ENCODE measurements around the gene PPP1R12A. TPM values are rescaled to one million over a fixed set of nuclear protein-coding genes. Genes with fewer than 3 reads are reported as not detected.

Gene PPP1R12A
- total RNA-seq, 1 experiment from 2014 or later = 69.9 TPM

DNA sequence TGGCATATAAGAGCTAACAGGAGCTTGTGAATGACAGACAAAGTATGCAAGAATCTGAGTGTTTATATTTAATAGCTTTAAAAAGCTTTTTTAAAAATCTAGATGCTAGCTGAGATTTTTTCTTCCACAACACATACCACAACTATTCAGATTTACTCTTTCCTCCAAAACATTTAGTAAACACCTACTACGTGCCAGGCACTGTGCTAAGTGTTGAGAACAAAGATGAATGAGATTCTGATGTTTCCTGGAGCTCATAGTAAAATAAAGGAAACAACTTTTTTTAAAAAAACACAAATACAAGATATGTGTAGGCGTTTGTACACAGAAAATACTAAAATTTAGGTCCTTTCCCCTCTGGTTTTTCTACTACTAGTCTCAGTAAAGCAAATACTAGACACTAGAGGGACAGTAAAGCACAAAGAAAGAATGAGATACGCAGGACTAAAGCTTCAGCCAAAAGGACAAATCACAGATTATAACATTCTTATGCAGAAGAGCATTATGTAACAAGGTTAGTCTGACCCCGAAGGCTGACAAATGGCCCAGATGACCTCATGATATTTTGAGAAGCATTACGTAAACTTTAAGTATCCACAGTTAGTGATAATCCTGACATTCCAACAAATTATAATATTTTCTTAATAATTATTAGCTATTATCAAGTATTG is 165.6 kb downstream of the PPP1R12A start:
- 0 out of 2 replicates have a peak, but pooled peaks cover 7% of the 10 kb centered on the region for H3F3A ChIP-seq (ENCODE audit: insufficient read depth, low read depth)
- no peaks in the 10 kb centered on the region for H3K36me3 ChIP-seq (ENCODE audit: low read depth)
- no peak overlapping the region for H3K27ac ChIP-seq
- no peaks in the 10 kb centered on the region for H3K9me2 ChIP-seq (ENCODE audit: insufficient read depth)
- H4K20me1 ChIP-seq (ENCODE audit: insufficient read depth) = no peaks in the 10 kb centered on the region
- no peaks in the 10 kb centered on the region for H3K27me3 ChIP-seq (ENCODE audit: insufficient read depth, low read depth)
- no peak overlapping the region for H3K4me2 ChIP-seq
- H3K79me2 ChIP-seq (ENCODE audit: low read depth) = no peaks in the 10 kb centered on the region
- BruUV-seq (replicated peaks) = no TSS peak
- no peak for DNase-seq
- ChIA-PET POLR2A (ENCODE audit: unreplicated experiment) (no interaction called here), CTCF (no interaction called here)
- H3K4me1 ChIP-seq (replicated peaks; ENCODE audit: insufficient read depth) = no peaks in the 10 kb centered on the region
- intact Hi-C loops (cut with micrococcal nuclease; ENCODE audit: unreplicated experiment) = no loop called here
- TF ChIP-seq, protein P1, sequence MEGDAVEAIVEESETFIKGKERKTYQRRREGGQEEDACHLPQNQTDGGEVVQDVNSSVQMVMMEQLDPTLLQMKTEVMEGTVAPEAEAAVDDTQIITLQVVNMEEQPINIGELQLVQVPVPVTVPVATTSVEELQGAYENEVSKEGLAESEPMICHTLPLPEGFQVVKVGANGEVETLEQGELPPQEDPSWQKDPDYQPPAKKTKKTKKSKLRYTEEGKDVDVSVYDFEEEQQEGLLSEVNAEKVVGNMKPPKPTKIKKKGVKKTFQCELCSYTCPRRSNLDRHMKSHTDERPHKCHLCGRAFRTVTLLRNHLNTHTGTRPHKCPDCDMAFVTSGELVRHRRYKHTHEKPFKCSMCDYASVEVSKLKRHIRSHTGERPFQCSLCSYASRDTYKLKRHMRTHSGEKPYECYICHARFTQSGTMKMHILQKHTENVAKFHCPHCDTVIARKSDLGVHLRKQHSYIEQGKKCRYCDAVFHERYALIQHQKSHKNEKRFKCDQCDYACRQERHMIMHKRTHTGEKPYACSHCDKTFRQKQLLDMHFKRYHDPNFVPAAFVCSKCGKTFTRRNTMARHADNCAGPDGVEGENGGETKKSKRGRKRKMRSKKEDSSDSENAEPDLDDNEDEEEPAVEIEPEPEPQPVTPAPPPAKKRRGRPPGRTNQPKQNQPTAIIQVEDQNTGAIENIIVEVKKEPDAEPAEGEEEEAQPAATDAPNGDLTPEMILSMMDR (conservative IDR thresholded peaks at IDR 0.05) = no peak
- TF ChIP-seq EZH2 (IDR thresholded peaks at IDR 0.05; ENCODE audit: low read depth) = no peak
- H3K9me3 ChIP-seq (ENCODE audit: insufficient read depth, low read depth) = no peaks in the 10 kb centered on the region
- no peak overlapping the region for H2AFZ ChIP-seq
- no peak overlapping the region for H3K4me3 ChIP-seq

DNA sequence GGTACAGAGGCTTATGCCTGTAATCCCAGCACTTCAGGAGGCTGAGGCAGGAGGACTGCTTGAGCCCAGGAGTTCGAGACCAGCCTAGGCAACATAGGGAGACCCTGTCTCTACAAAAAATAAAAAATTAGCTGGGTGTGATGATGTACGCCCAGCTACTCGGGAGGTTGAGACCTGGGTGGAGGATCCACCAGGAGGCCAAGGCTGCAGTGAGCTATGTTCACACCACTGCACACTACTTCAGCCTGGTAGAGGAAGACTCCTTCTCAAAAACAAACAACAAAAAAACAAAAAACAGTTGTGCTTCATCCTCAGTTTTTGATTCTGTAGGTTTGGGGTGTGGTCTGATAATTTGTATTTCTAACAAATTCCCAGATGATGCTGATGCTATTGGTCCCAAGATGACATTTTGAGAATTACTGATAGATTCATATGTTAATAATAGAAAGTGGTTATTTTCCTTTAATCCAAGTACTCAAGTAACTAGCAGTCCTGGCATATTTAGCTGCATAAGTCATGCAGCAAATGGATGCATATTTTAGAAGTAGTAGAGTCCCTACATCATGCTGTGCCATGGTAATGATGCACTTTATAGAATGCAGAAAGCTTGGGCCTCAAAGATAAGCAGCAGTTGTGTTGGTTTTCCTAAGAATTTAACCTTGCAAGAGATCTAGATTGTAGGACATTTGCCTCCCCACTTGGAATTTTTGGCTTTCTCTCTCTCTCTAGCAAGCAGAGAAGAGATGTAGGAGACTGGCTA is 168.0 kb downstream of the PPP1R12A start:
- ChIA-PET POLR2A (ENCODE audit: unreplicated experiment) (no interaction called here), CTCF (interaction anchor here (0.7 kb wide), 1 partner anchor 279 kb away, joined by 3 read pairs; no protein-coding TSS in a partner anchor)
- H4K20me1 ChIP-seq (ENCODE audit: insufficient read depth) = no peaks in the 10 kb centered on the region
- H3K9me3 ChIP-seq (ENCODE audit: insufficient read depth, low read depth) = no peaks in the 10 kb centered on the region
- no peak overlapping the region for H3K4me2 ChIP-seq
- H3F3A ChIP-seq (ENCODE audit: insufficient read depth, low read depth) = 0 out of 2 replicates have a peak, but pooled peaks cover 7% of the 10 kb centered on the region
- intact Hi-C loops (cut with micrococcal nuclease; ENCODE audit: unreplicated experiment) = no loop called here
- H3K4me3 ChIP-seq = no peak overlapping the region
- H3K4me1 ChIP-seq (replicated peaks; ENCODE audit: insufficient read depth) = no peaks in the 10 kb centered on the region
- H3K36me3 ChIP-seq (ENCODE audit: low read depth) = no peaks in the 10 kb centered on the region
- TF ChIP-seq, protein P1 (conservative IDR thresholded peaks at IDR 0.05) = no peak
- TF ChIP-seq EZH2 (IDR thresholded peaks at IDR 0.05; ENCODE audit: low read depth) = no peak
- H3K9me2 ChIP-seq (ENCODE audit: insufficient read depth) = no peaks in the 10 kb centered on the region
- no TSS peak for BruUV-seq (replicated peaks)
- no peaks in the 10 kb centered on the region for H3K27me3 ChIP-seq (ENCODE audit: insufficient read depth, low read depth)
- no peak for DNase-seq
- no peak overlapping the region for H2AFZ ChIP-seq
- H3K27ac ChIP-seq = no peak overlapping the region
- no peaks in the 10 kb centered on the region for H3K79me2 ChIP-seq (ENCODE audit: low read depth)

DNA sequence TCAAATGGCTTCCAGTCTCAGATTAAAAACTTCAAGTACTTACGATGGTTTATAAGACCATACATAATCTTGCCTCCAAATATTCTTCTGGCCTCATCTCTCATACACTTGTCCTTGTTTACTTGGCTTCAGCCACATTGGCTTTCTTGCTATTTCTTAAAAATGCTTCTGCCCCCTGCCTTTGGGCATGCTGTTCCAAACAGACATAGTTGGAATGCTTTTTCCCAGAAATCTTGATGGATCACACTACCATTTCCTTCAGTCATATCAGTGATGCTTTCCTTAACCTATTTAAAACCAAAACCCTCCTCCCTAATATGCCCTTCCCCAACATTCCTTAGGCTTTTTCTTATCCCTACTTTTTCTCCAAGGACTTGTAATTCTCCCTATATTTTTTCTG is 169.7 kb downstream of the PPP1R12A start:
- H3K27ac ChIP-seq = no peak overlapping the region
- H3K36me3 ChIP-seq (ENCODE audit: low read depth) = no peaks in the 10 kb centered on the region
- intact Hi-C loops (cut with micrococcal nuclease; ENCODE audit: unreplicated experiment) = no loop called here
- H3K9me2 ChIP-seq (ENCODE audit: insufficient read depth) = no peaks in the 10 kb centered on the region
- CTCF ChIA-PET = interaction anchor here (0.5 kb wide), 1 partner anchor 25 kb away, joined by 6 read pairs; no protein-coding TSS in a partner anchor
- BruUV-seq (replicated peaks) = no TSS peak
- no peaks in the 10 kb centered on the region for H3K9me3 ChIP-seq (ENCODE audit: insufficient read depth, low read depth)
- no peak overlapping the region for H3K4me2 ChIP-seq
- 0 out of 2 replicates have a peak, but pooled peaks cover 7% of the 10 kb centered on the region for H3F3A ChIP-seq (ENCODE audit: insufficient read depth, low read depth)
- H3K4me1 ChIP-seq (replicated peaks; ENCODE audit: insufficient read depth) = no peaks in the 10 kb centered on the region
- no peak for DNase-seq
- H3K79me2 ChIP-seq (ENCODE audit: low read depth) = no peaks in the 10 kb centered on the region
- H4K20me1 ChIP-seq (ENCODE audit: insufficient read depth) = no peaks in the 10 kb centered on the region
- POLR2A ChIA-PET (ENCODE audit: unreplicated experiment) = no interaction called here
- no peaks in the 10 kb centered on the region for H3K27me3 ChIP-seq (ENCODE audit: insufficient read depth, low read depth)
- no peak overlapping the region for H3K4me3 ChIP-seq
- no peak for TF ChIP-seq EZH2 (IDR thresholded peaks at IDR 0.05; ENCODE audit: low read depth)
- TF ChIP-seq, protein P1 (conservative IDR thresholded peaks at IDR 0.05) = no peak
- H2AFZ ChIP-seq = no peak overlapping the region

Measured in PC-9 (cell line).